Activated T-helper 1 cell treated with anti-CD3 and anti-CD28 coated beads, Interleukin-12 subunit alpha, Interleukin-12 subunit beta, Interleukin-2, Interleukin-4 antibody, amounts not matched to agents 30 ng/mL and 10 ng/mL and 1 ng/mL, durations not matched to agents 14 hours and 24 hours and 36 hours (primary cell): Measurements from ENCODE around the gene CCNT2. TPM values are rescaled to one million over a fixed set of nuclear protein-coding genes. Genes with fewer than 3 reads are reported as not detected.
A peak's percentile ranks its signal among the peaks of the same experiment; 100 is the strongest.

Experiments
- DNase-seq: peaks from one replicate; pipeline ENCODE4 v3.0.0; 2021; ENCODE audit warnings: low spot score
- H3K27ac Mint-ChIP-seq: one replicate; pipeline ENCODE4 v1.8.0; 2021; ENCODE audit warnings: mild to moderate bottlenecking, mixed read lengths
- H3K27me3 Mint-ChIP-seq: one replicate; pipeline ENCODE4 v1.8.0; 2022; ENCODE audit warnings: mild to moderate bottlenecking, moderate library complexity, mixed read lengths; ENCODE audit not compliant: insufficient read depth
- H3K36me3 Mint-ChIP-seq: one replicate; pipeline ENCODE4 v1.8.0; 2021; ENCODE audit warnings: low read depth, mixed read lengths
- H3K4me1 Mint-ChIP-seq: one replicate; pipeline ENCODE4 v1.8.0; 2021; ENCODE audit warnings: low read depth, mixed read lengths
- H3K4me3 Mint-ChIP-seq: one replicate; pipeline ENCODE4 v1.8.0; 2021; ENCODE audit warnings: mild to moderate bottlenecking, moderate library complexity, mixed read lengths
- H3K9me3 Mint-ChIP-seq: one replicate; pipeline ENCODE4 v1.8.0; 2021; ENCODE audit warnings: mixed read lengths
- intact Hi-C: fragments of 100-400 bp; cut with micrococcal nuclease; formaldehyde crosslinking; loops from one replicate; pipeline ENCODE4 v1.15.1; 2024
- total RNA-seq: library from RNA; stranded (reverse); gene quantifications from 2 replicates; pipeline ENCODE4 v1.2.3, GENCODE V29; 2022

The CCNT2 gene
- total RNA-seq, 1 donor from 2014 or later, result 43.7 TPM

DNA sequence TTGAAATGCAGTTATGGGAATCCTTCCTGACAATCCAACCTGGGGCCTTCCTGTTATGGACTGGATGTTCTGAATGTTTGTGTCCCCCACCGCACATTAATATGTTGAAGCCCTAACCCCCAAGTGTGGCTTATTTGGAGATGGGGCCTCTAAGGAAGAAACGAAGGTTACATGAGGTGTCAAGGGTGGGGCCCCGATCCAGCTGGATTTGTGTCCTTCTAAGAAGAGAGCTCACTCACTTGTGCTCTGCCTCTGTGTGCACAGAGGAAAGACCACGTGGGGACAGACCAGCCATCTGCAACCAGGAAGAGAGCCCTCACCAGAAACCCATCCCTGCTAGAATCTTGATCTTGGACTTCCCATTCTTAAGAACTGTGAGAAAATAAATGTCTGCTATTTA, 84.2 kb downstream of the CCNT2 start:
- DNase-seq, result no peak
- no peaks in the 10 kb centered on the region for H3K36me3 Mint-ChIP-seq
- peaks cover 13% of the 10 kb centered on the region for H3K27me3 Mint-ChIP-seq
- no peak overlapping the region for H3K4me3 Mint-ChIP-seq
- intact Hi-C loops, result loop anchor here (5.0 kb wide), 2 partner anchors 254 to 469 kb away; no protein-coding TSS in a partner anchor
- H3K9me3 Mint-ChIP-seq, result no peaks in the 10 kb centered on the region
- no peak overlapping the region for H3K27ac Mint-ChIP-seq
- peaks cover 7% of the 10 kb centered on the region for H3K4me1 Mint-ChIP-seq

GRCh38 chr2:135004005-135004746, 85.6 kb downstream of the CCNT2 start:
- DNase-seq, result peak; percentile 47
- H3K27me3 Mint-ChIP-seq, result peaks cover 13% of the 10 kb centered on the region
- H3K9me3 Mint-ChIP-seq, result no peaks in the 10 kb centered on the region
- peaks cover 7% of the 10 kb centered on the region for H3K4me1 Mint-ChIP-seq
- H3K27ac Mint-ChIP-seq, result no peak overlapping the region
- intact Hi-C loops, result loop anchor here (1.0 to 5.0 kb wide), 6 partner anchors 253 to 793 kb away; partner anchors contain the start of genes R3HDM1 and ZRANB3
- H3K36me3 Mint-ChIP-seq, result no peaks in the 10 kb centered on the region
- H3K4me3 Mint-ChIP-seq, result no peak overlapping the region

DNA sequence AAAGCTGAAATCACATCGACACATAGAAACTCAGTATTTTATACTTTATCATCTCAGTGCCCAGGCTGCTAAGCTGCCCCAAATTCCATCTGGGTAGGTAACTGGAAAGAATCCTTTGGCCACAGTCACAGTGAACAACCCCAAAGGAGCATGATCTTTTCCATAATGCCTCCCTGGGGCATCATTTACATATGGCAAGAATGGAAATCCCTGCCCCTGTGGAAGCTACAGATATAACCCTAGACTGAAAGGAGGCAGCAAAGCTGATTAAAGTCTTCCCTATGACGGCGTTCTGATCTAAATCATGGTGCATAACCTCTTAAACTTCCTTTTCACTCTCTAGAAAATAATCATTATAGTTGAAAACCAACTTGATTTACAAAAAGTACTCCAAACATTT, 87.1 kb downstream of the CCNT2 start:
- no peak for DNase-seq
- intact Hi-C loops, result loop anchor here (2.0 to 5.0 kb wide), 3 partner anchors 47 to 595 kb away; partner anchors contain the start of genes R3HDM1, RAB3GAP1 and ZRANB3
- peaks cover 10% of the 10 kb centered on the region for H3K27me3 Mint-ChIP-seq

More for the DNA sequence above, 87.1 kb downstream of the CCNT2 start:
- Mint-ChIP-seq H3K9me3 (no peaks in the 10 kb centered on the region), H3K36me3 (no peaks in the 10 kb centered on the region), H3K4me3 (no peak overlapping the region), H3K27ac (no peak overlapping the region), H3K4me1 (peaks cover 7% of the 10 kb centered on the region)

Other genes starting within 250 kb of the CCNT2 start
- gene TMEM163, start 199.8 kb upstream of the CCNT2 start, total RNA-seq, result 0.12 and 0.21 TPM in 2 replicates
- not detected in 2 replicates for gene ACMSD, start 80.2 kb upstream of the CCNT2 start, total RNA-seq
- gene MAP3K19, start 128.6 kb downstream of the CCNT2 start, total RNA-seq, result not detected in 2 replicates
- 23.4 and 25.6 TPM in 2 replicates for gene RAB3GAP1, start 133.5 kb downstream of the CCNT2 start, total RNA-seq